B cell (primary cell): ENCODE data around the gene NTRK2. TPM values are rescaled to one million over a fixed set of nuclear protein-coding genes. Genes with fewer than 3 reads are reported as not detected.

Source experiments
- ATAC-seq: fragments of 200-7000 bp; cut with Tn5 transposase; one replicate; pipeline ENCODE4 v1.10.0; 2021; ENCODE audit warnings: low read depth, mild to moderate bottlenecking, moderate number of reproducible peaks, moderate library complexity
- CTCF ChIA-PET: fragments of 350-600 bp; sonication (Branson Sonifier 250); formaldehyde crosslinking; loops from one replicate; lab custom pipeline; 2021; ENCODE audit warnings: antibody characterized with exemption, inconsistent platforms; lab: Charles Lee
- POLR2A ChIA-PET: fragments of 350-600 bp; sonication (Branson Sonifier 250); formaldehyde crosslinking; loops from one replicate; lab custom pipeline; 2021; ENCODE audit warnings: antibody characterized with exemption; lab: Charles Lee
- DNase-seq: peaks from one replicate; pipeline ENCODE4 v3.0.0; 2013
- H2AFZ ChIP-seq: 2 replicates; pipeline ENCODE4 v1.6.1; 2012; ENCODE audit warnings: mild to moderate bottlenecking, low read depth, low read length; ENCODE audit not compliant: insufficient read depth, poor library complexity, severe bottlenecking
- H3K27ac ChIP-seq, 2 donors: 1 replicate in 1 of 2; 2 replicates in 1 of 2; pipeline ENCODE4 v1.5.1; 2012 to 2013; ENCODE audit warnings: low read length in 2 of 2, mild to moderate bottlenecking in 2 of 2, moderate library complexity in 1 of 2
- H3K27me3 ChIP-seq, 4 experiments: fragments of 200-600 bp in 1 of 4; sonication (generic) in 1 of 4; replicated peaks in 1 of 4; 1 replicate in 2 of 4; 2 replicates in 2 of 4; pipeline versions ENCODE4 v1.6.1 to v1.7.0; 2013 to 2016; ENCODE audit warnings: low read length in 3 of 4, mild to moderate bottlenecking in 2 of 4, mixed read lengths in 1 of 4, moderate library complexity in 1 of 4; ENCODE audit not compliant: insufficient read depth in 4 of 4, control insufficient read depth in 3 of 4; ENCODE audit errors: control extremely low read depth in 1 of 4
- H3K36me3 ChIP-seq, 2 experiments: replicated peaks in 1 of 2; 1 replicate in 1 of 2; 2 replicates in 1 of 2; pipeline versions ENCODE4 v1.6.1 to v1.7.1; 2013; ENCODE audit warnings: low read length in 1 of 2; ENCODE audit not compliant: insufficient read depth in 2 of 2, control insufficient read depth in 1 of 2; ENCODE audit errors: control extremely low read depth in 1 of 2, extremely low read depth in 1 of 2
- H3K4me1 ChIP-seq, 2 donors: fragments of 200-600 bp in 1 of 2; sonication (generic) in 1 of 2; 1 replicate in 1 of 2; 2 replicates in 1 of 2; pipeline versions ENCODE4 v1.5.1 to v1.6.1; 2013 to 2017; ENCODE audit warnings: low read length in 2 of 2; ENCODE audit not compliant: control insufficient read depth in 2 of 2, insufficient read depth in 2 of 2
- H3K4me2 ChIP-seq: replicated peaks from 2 replicates; pipeline ENCODE3; 2012; ENCODE audit warnings: mild to moderate bottlenecking, low read depth, low read length; ENCODE audit not compliant: poor library complexity, severe bottlenecking
- H3K4me3 ChIP-seq, 5 experiments: fragments of 200-600 bp in 1 of 5; sonication (generic) in 1 of 5; 1 replicate in 3 of 5; 2 replicates in 2 of 5; pipeline versions ENCODE4 v1.5.1 to v1.7.0; 2011 to 2016; ENCODE audit warnings: low read length in 4 of 5, mild to moderate bottlenecking in 4 of 5, low read depth in 2 of 5, control low read depth in 1 of 5, moderate library complexity in 1 of 5; ENCODE audit not compliant: insufficient read depth in 1 of 5; ENCODE audit errors: control extremely low read depth in 1 of 5, extremely low read depth in 1 of 5
- H3K79me2 ChIP-seq: fragments of 200-600 bp; sonication (generic); one replicate; pipeline ENCODE4 v1.6.0; 2016; ENCODE audit warnings: low read length; ENCODE audit not compliant: control insufficient read depth, insufficient read depth
- H3K9ac ChIP-seq: fragments of 200-600 bp; sonication (generic); 2 replicates; pipeline ENCODE4 v1.6.1; 2017; ENCODE audit warnings: mild to moderate bottlenecking, low read length, moderate library complexity
- H3K9me3 ChIP-seq, 3 donors: one replicate each; pipeline versions ENCODE4 v1.6.1 to v1.7.1; 2013; ENCODE audit warnings: low read length in 2 of 3; ENCODE audit not compliant: control insufficient read depth in 2 of 3, insufficient read depth in 1 of 3; ENCODE audit errors: control extremely low read depth in 1 of 3
- H4K20me1 ChIP-seq: 2 replicates; pipeline ENCODE4 v1.6.0; 2012; ENCODE audit warnings: mild to moderate bottlenecking, low read length; ENCODE audit not compliant: insufficient read depth, control insufficient read depth, poor library complexity, severe bottlenecking
- H3K27ac Mint-ChIP-seq: one replicate; pipeline ENCODE4 v1.8.0; 2021; ENCODE audit warnings: mixed read lengths
- H3K27me3 Mint-ChIP-seq: one replicate; pipeline ENCODE4 v1.8.0; 2021; ENCODE audit warnings: mixed read lengths
- H3K4me1 Mint-ChIP-seq: one replicate; pipeline ENCODE4 v1.8.0; 2021; ENCODE audit warnings: mixed read lengths
- H3K4me3 Mint-ChIP-seq: one replicate; pipeline ENCODE4 v1.8.0; 2021; ENCODE audit warnings: mixed read lengths
- H3K9me3 Mint-ChIP-seq: one replicate; pipeline ENCODE4 v1.8.0; 2022; ENCODE audit warnings: mixed read lengths; ENCODE audit not compliant: insufficient read depth
- CTCF ChIP-seq: fragments of 200-600 bp; IDR thresholded peaks from one replicate; pipeline ENCODE4 v1.8.0; 2022; ENCODE audit warnings: antibody characterized with exemption, mild to moderate bottlenecking
- EZH2 ChIP-seq: IDR thresholded peaks from 2 replicates; pipeline ENCODE4 v1.6.1; 2012; ENCODE audit warnings: borderline replicate concordance, low read depth, mild to moderate bottlenecking, moderate library complexity, low read length; ENCODE audit not compliant: insufficient read depth, poor library complexity, severe bottlenecking
- WGBS: methylation state at CpG from one replicate; pipeline ENCODE4 v1.1.5; 2013; ENCODE audit warnings: missing lambda C conversion rate; ENCODE audit not compliant: insufficient coverage; 5-methylcytosine and 5-hydroxymethylcytosine counted together
- intact Hi-C: fragments of 100-400 bp; cut with micrococcal nuclease; formaldehyde crosslinking; loops from one replicate; pipeline ENCODE4 v1.10.0; 2022
- polyA plus RNA-seq: library from polyadenylated mRNA; depleted of rRNA; stranded (reverse); fragments of >200 nt; gene quantifications from 2 replicates; pipeline ENCODE4 v1.2.3, GENCODE V29; 2012
- total RNA-seq, 2 donors: library from RNA; stranded (reverse); fragments of 120-200 nt in 1 of 2; gene quantifications; 1 replicate in 1 of 2; 2 replicates in 1 of 2; pipeline versions ENCODE4 v1.2.3 to v1.2.4, GENCODE V29; 2013 to 2022

Gene NTRK2
- total and polyA plus RNA-seq, 2 donors (not counting 1 experiment from before 2014, with no cell fraction given) = 0.03 to 0.10 TPM

DNA sequence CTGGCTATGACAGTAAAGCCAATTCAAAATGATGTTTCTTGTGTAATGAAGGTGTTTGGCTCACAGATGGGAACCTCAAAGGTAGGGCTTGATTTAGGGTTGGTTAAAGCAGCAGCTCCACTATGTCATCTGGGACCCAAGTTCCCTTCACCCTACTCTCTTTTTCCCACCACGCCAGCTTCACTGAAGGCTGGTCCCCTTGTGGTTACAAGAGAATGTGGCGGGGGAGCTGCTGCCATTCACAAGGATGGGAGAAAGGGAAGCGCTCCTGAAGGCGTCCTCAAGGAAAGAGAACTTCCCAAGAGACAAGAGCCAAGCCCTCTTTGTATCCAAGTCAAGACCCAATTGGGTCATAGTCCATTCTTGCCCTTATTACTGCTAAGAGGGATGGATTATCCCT lies 72.7 kb downstream of the NTRK2 start:
- H3K27ac Mint-ChIP-seq = no peak overlapping the region

GRCh38 chr9:84744195-84744594 lies 74.7 kb downstream of the NTRK2 start:
- intact Hi-C loops = no loop called here
- no peak overlapping the region for H3K4me3 Mint-ChIP-seq
- Histone ChIP-seq H3K27me3 (no peaks in the 10 kb centered on the region), H3K4me2 (no peak overlapping the region), H3K9ac (no peak overlapping the region), H3K36me3 (no peaks in the 10 kb centered on the region), H3K4me3 (no peak overlapping the region), H3K9me3 (no peaks in the 10 kb centered on the region), H4K20me1 (no peaks in the 10 kb centered on the region), H3K4me1 (peaks cover 0 to 4% of the 10 kb centered on the region in 2 donors), H2AFZ (no peak overlapping the region), H3K79me2 (no peaks in the 10 kb centered on the region), H3K27ac (no peak overlapping the region)
- CTCF ChIA-PET = no interaction called here
- peaks cover 3% of the 10 kb centered on the region for H3K4me1 Mint-ChIP-seq
- 66% methylated on average over 5 of the region's 7 CpGs for WGBS
- ATAC-seq = no peak
- H3K27ac Mint-ChIP-seq = no peak overlapping the region
- POLR2A ChIA-PET = no interaction called here
- no peaks in the 10 kb centered on the region for H3K27me3 Mint-ChIP-seq
- TF ChIP-seq EZH2 (no peak), CTCF (no peak)
- no peaks in the 10 kb centered on the region for H3K9me3 Mint-ChIP-seq
- DNase-seq = no peak

More for the DNA sequence above, 72.7 kb downstream of the NTRK2 start:
- Histone ChIP-seq H4K20me1 (no peaks in the 10 kb centered on the region), H2AFZ (no peak overlapping the region), H3K27ac (no peak overlapping the region), H3K79me2 (no peaks in the 10 kb centered on the region), H3K9ac (no peak overlapping the region), H3K4me1 (no peaks in the 10 kb centered on the region), H3K4me3 (no peak overlapping the region), H3K4me2 (no peak overlapping the region), H3K27me3 (no peaks in the 10 kb centered on the region), H3K36me3 (no peaks in the 10 kb centered on the region), H3K9me3 (no peaks in the 10 kb centered on the region)
- WGBS = no CpG with 5 or more reads among the region's 4 CpGs
- H3K4me3 Mint-ChIP-seq = no peak overlapping the region
- H3K27me3 Mint-ChIP-seq = peaks cover 3% of the 10 kb centered on the region
- no peaks in the 10 kb centered on the region for H3K9me3 Mint-ChIP-seq
- no peaks in the 10 kb centered on the region for H3K4me1 Mint-ChIP-seq
- intact Hi-C loops = no loop called here
- ATAC-seq = no peak
- ChIA-PET POLR2A (no interaction called here), CTCF (no interaction called here)
- no peak for DNase-seq
- TF ChIP-seq CTCF (no peak), EZH2 (no peak)
